Omental fat pad (tissue), 4 donors: ENCODE measurements around the gene MTA1. TPM values are rescaled to one million over a fixed set of nuclear protein-coding genes. Genes with fewer than 3 reads are reported as not detected.

ENCODE experiments used
- ATAC-seq: fragments of 150-250 bp; one replicate; pipeline ENCODE4 v1.9.1; 2016; ENCODE audit warnings: mild to moderate bottlenecking, moderate library complexity; ENCODE audit not compliant: low FRiP score
- DNase-seq: peaks from one replicate; pipeline ENCODE4 v3.0.0-alpha.2; 2019; ENCODE audit warnings: low spot score
- CTCF ChIP-seq, 3 donors: fragments of 450-650 bp; IDR thresholded peaks; one replicate each; pipeline ENCODE4 v1.5.1; 2016 to 2017; ENCODE audit warnings: antibody characterized with exemption in 3 of 3, mild to moderate bottlenecking in 3 of 3, moderate library complexity in 2 of 3
- total RNA-seq, 4 donors: library from RNA; depleted of rRNA; stranded (reverse); fragments of >200 nt; gene quantifications; one replicate each; pipeline ENCODE4 v1.1.0, GENCODE V29; 2016

MTA1 gene
- total RNA-seq, 4 donors from 2014 or later, result 35.4 to 72.5 (median 59.7) TPM

GRCh38 chr14:105378873-105379685 is 40.5 kb upstream of the MTA1 start:
- DNase-seq (no peak), ATAC-seq (no peak)
- TF ChIP-seq CTCF (IDR thresholded peaks at IDR 0.05), result no peak

- DNase-seq (no peak), ATAC-seq (no peak)
- no peak for TF ChIP-seq CTCF (IDR thresholded peaks at IDR 0.05)
Measured at GRCh38 chr14:105379946-105380345, 39.7 kb upstream of the MTA1 start.

GRCh38 chr14:105380756-105381155 is 38.9 kb upstream of the MTA1 start:
- ATAC-seq, result no peak
- TF ChIP-seq CTCF (IDR thresholded peaks at IDR 0.05), result no peak
- DNase-seq, result no peak

GRCh38 chr14:105381446-105382342 is 37.9 kb upstream of the MTA1 start:
- DNase-seq (no peak), ATAC-seq (no peak)
- TF ChIP-seq CTCF (IDR thresholded peaks at IDR 0.05), result no peak

- ATAC-seq (no peak), DNase-seq (no peak)
- TF ChIP-seq CTCF (IDR thresholded peaks at IDR 0.05), result no peak
Measured at GRCh38 chr14:105382343-105383082, 37.1 kb upstream of the MTA1 start.

- TF ChIP-seq CTCF (IDR thresholded peaks at IDR 0.05), result no peak
- ATAC-seq (no peak), DNase-seq (no peak)
Measured at GRCh38 chr14:105383083-105383730, 36.4 kb upstream of the MTA1 start.
